Muscle layer of duodenum (tissue), 2 donors: ENCODE results near the gene LIPE.
"Not testable (repeated sequence)": the region's sequence is repeated elsewhere in the genome, so short reads cannot be mapped to it uniquely, and the experiment has no call there.

ENCODE experiments used
- H3K27ac ChIP-seq: one replicate; pipeline ENCODE4 v1.7.0; 2013; ENCODE audit warnings: mild to moderate bottlenecking, low read length
- H3K27me3 ChIP-seq: one replicate; pipeline ENCODE4 v1.7.0; 2013; ENCODE audit warnings: low read depth, mild to moderate bottlenecking, control low read depth, low read length
- H3K36me3 ChIP-seq, 2 donors: one replicate each; pipeline ENCODE4 v1.7.0; 2013; ENCODE audit warnings: low read length in 2 of 2, control low read depth in 1 of 2, mild to moderate bottlenecking in 1 of 2; ENCODE audit not compliant: insufficient read depth in 2 of 2, control insufficient read depth in 1 of 2
- H3K4me1 ChIP-seq, 2 donors: one replicate each; pipeline ENCODE4 v1.7.0; 2013; ENCODE audit warnings: low read length in 2 of 2, mild to moderate bottlenecking in 2 of 2, control low read depth in 1 of 2, moderate library complexity in 1 of 2; ENCODE audit not compliant: insufficient read depth in 2 of 2, control insufficient read depth in 1 of 2
- H3K4me3 ChIP-seq, 2 donors: one replicate each; pipeline ENCODE4 v1.7.0; 2013; ENCODE audit warnings: low read length in 2 of 2, low read depth in 1 of 2, mild to moderate bottlenecking in 1 of 2
- H3K9me3 ChIP-seq, 2 donors: one replicate each; pipeline ENCODE4 v1.7.0; 2013; ENCODE audit warnings: low read length in 2 of 2, control low read depth in 1 of 2, mild to moderate bottlenecking in 1 of 2; ENCODE audit not compliant: control insufficient read depth in 1 of 2
- donor health status: healthy.

LIPE gene

GRCh38 chr19:42466521-42467182 lies 39.5 kb upstream of the LIPE start:
- H3K9me3 ChIP-seq, result no peaks in the 10 kb centered on the region
- H3K4me1 ChIP-seq, result no peaks in the 10 kb centered on the region
- H3K27ac ChIP-seq, result no peak overlapping the region
- H3K4me3 ChIP-seq, result no peak overlapping the region
- no peaks in the 10 kb centered on the region for H3K27me3 ChIP-seq
- no peaks in the 10 kb centered on the region for H3K36me3 ChIP-seq

GRCh38 chr19:42465827-42466280 lies 38.7 kb upstream of the LIPE start:
- H3K9me3 ChIP-seq, result no peaks in the 10 kb centered on the region
- no peak overlapping the region for H3K4me3 ChIP-seq
- H3K27me3 ChIP-seq, result no peaks in the 10 kb centered on the region
- H3K36me3 ChIP-seq, result no peaks in the 10 kb centered on the region
- no peak overlapping the region for H3K27ac ChIP-seq
- no peaks in the 10 kb centered on the region for H3K4me1 ChIP-seq

GRCh38 chr19:42461700-42462324 lies 34.6 kb upstream of the LIPE start:
- H3K27ac ChIP-seq, result no peak overlapping the region
- H3K9me3 ChIP-seq, result no peaks in the 10 kb centered on the region
- no peaks in the 10 kb centered on the region for H3K27me3 ChIP-seq
- no peaks in the 10 kb centered on the region for H3K4me1 ChIP-seq
- no peak overlapping the region for H3K4me3 ChIP-seq
- no peaks in the 10 kb centered on the region for H3K36me3 ChIP-seq

GRCh38 chr19:42461231-42461630 lies 34.0 kb upstream of the LIPE start:
- H3K27ac ChIP-seq, H3K36me3 ChIP-seq, H3K4me3 ChIP-seq, H3K9me3 ChIP-seq, H3K27me3 ChIP-seq, H3K4me1 ChIP-seq: not testable (repeated sequence)

DNA sequence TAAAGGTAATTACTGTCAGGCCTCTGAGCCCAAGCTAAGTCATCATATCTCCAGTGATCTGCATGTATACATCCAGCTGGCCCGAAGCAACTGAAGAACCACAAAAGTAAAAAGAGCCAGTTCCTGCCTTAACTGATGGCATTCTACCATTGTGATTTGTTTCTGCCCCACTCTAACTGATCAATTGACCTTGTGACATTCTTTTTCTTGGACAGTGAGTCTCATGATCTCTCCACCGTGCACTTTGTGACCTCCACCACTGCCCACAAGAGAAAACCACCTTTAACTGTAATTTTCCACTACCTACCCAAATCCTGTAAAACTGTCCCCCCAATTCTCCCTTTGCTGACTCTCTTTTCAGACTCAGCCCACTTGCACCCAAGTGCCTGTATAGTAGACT lies 32.7 kb upstream of the LIPE start:
- no peaks in the 10 kb centered on the region for H3K9me3 ChIP-seq
- no peaks in the 10 kb centered on the region for H3K36me3 ChIP-seq
- no peak overlapping the region for H3K27ac ChIP-seq
- H3K4me3 ChIP-seq, result no peak overlapping the region
- no peaks in the 10 kb centered on the region for H3K27me3 ChIP-seq
- peaks cover 0 to 4% of the 10 kb centered on the region in 2 donors for H3K4me1 ChIP-seq

GRCh38 chr19:42455621-42456081 lies 28.5 kb upstream of the LIPE start:
- Histone ChIP-seq H3K27ac (no peak overlapping the region), H3K4me3 (no peak overlapping the region), H3K36me3 (no peaks in the 10 kb centered on the region), H3K27me3 (no peaks in the 10 kb centered on the region), H3K9me3 (no peaks in the 10 kb centered on the region), H3K4me1 (peaks cover 0 to 4% of the 10 kb centered on the region in 2 donors)

DNA sequence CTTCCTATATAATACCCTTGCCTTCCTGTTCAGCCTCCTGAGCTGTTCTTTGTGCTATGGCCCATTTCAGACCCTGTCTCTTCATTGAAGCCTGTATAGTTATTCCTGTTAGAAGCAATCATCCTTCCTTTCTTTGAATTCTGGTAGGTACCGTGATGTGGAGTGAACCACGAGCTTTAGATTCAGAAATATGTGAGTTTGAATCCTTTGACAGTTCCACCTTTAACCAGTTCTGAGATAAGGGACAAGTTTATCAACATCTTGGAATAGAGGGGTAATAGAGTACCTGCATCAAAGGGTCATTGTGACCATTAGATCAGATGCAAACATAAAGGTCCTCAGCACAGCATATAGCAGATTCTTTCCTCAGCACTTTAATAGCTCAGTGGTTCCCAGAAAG lies 27.9 kb upstream of the LIPE start:
- Histone ChIP-seq H3K27me3 (no peaks in the 10 kb centered on the region), H3K4me3 (no peak overlapping the region), H3K27ac (no peak overlapping the region), H3K9me3 (no peaks in the 10 kb centered on the region), H3K4me1 (peaks cover 0 to 4% of the 10 kb centered on the region in 2 donors), H3K36me3 (no peaks in the 10 kb centered on the region)

DNA sequence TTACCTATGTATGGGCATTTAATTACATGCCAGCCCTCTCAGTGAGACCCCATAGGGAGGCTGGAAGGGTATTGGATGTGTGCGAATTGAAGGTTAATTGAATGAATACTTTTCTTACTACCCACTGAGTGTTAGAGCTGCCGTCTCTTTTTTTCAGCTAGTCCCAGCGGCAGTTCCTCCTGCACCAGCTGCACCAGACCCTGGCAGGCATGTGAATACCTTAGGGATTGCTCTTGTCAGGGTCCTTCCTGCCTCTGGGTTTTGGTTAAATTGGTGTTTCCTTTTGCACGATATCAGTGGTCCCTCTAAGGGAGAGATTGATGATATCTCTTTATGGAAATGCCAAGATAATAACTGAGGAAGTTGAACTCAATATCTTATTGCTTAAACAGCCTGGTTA lies 25.4 kb upstream of the LIPE start:
- H3K27me3 ChIP-seq, result no peaks in the 10 kb centered on the region
- peaks cover 0 to 4% of the 10 kb centered on the region in 2 donors for H3K4me1 ChIP-seq
- no peaks in the 10 kb centered on the region for H3K36me3 ChIP-seq
- H3K27ac ChIP-seq, result no peak overlapping the region
- H3K4me3 ChIP-seq, result no peak overlapping the region
- no peaks in the 10 kb centered on the region for H3K9me3 ChIP-seq

GRCh38 chr19:42450314-42450934 lies 23.2 kb upstream of the LIPE start:
- Histone ChIP-seq H3K9me3 (no peaks in the 10 kb centered on the region), H3K27ac (no peak overlapping the region), H3K4me3 (no peak overlapping the region), H3K4me1 (no peaks in the 10 kb centered on the region), H3K36me3 (no peaks in the 10 kb centered on the region), H3K27me3 (no peaks in the 10 kb centered on the region)

GRCh38 chr19:42448306-42448705 lies 21.1 kb upstream of the LIPE start:
- H3K27ac ChIP-seq, result not testable (repeated sequence)

GRCh38 chr19:42445948-42446347 lies 18.8 kb upstream of the LIPE start:
- Histone ChIP-seq H3K4me3 (no peak overlapping the region), H3K9me3 (no peaks in the 10 kb centered on the region), H3K36me3 (no peaks in the 10 kb centered on the region), H3K27ac (no peak overlapping the region), H3K4me1 (no peaks in the 10 kb centered on the region), H3K27me3 (no peaks in the 10 kb centered on the region)

More at GRCh38 chr19:42448306-42448705, 21.1 kb upstream of the LIPE start:
- H3K36me3 ChIP-seq, H3K9me3 ChIP-seq, H3K4me1 ChIP-seq, H3K27me3 ChIP-seq, H3K4me3 ChIP-seq: not testable (repeated sequence)
